T-cell (primary cell): ENCODE results near the gene ASIC3. TPM values are rescaled to one million over a fixed set of nuclear protein-coding genes. Genes with fewer than 3 reads are reported as not detected.

ENCODE experiments used
- ATAC-seq, 4 experiments: fragments of 200-7000 bp in 3 of 4; fragments of 150-1000 bp in 1 of 4; cut with Tn5 transposase; replicated peaks in 1 of 4; 1 replicate in 3 of 4; 2 replicates in 1 of 4; pipeline ENCODE4 v1.10.0; 2021; ENCODE audit warnings: moderate library complexity in 3 of 4, mild to moderate bottlenecking in 2 of 4, moderate number of reproducible peaks in 1 of 4
- CTCF ChIA-PET, 2 donors: fragments of 300-600 bp; sonication (Branson Sonifier 250); formaldehyde crosslinking; loops; one replicate each; lab custom pipeline; 2022; ENCODE audit warnings: antibody characterized with exemption in 2 of 2; lab: Charles Lee
- POLR2A ChIA-PET, 2 donors: fragments of 300-600 bp; sonication (Branson Sonifier 250); formaldehyde crosslinking; loops; one replicate each; lab custom pipeline; 2022; ENCODE audit warnings: antibody characterized with exemption in 2 of 2; lab: Charles Lee
- DNase-seq, 35 experiments: peaks; one replicate each; pipeline versions ENCODE4 v3.0.0 to v3.0.0-alpha.2; 2013 to 2023
- H3K27ac ChIP-seq: one replicate; pipeline ENCODE4 v1.5.1; 2013; ENCODE audit warnings: low read length
- H3K27me3 ChIP-seq, 2 experiments: replicated peaks in 1 of 2; 1 replicate in 1 of 2; 2 replicates in 1 of 2; pipeline versions ENCODE4 v1.6.1 to v1.7.0; 2013; ENCODE audit warnings: low read length in 1 of 2, mixed read lengths in 1 of 2; ENCODE audit not compliant: control insufficient read depth in 2 of 2, insufficient read depth in 2 of 2; ENCODE audit errors: extremely low read depth in 1 of 2
- H3K36me3 ChIP-seq, 2 donors: 1 replicate in 1 of 2; 2 replicates in 1 of 2; pipeline versions ENCODE4 v1.6.1 to v1.7.0; 2013; ENCODE audit warnings: low read length in 1 of 2; ENCODE audit not compliant: control insufficient read depth in 2 of 2, insufficient read depth in 1 of 2; ENCODE audit errors: extremely low read depth in 1 of 2
- H3K4me1 ChIP-seq, 2 experiments: 1 replicate in 1 of 2; 2 replicates in 1 of 2; pipeline versions ENCODE4 v1.6.1 to v1.7.0; 2013; ENCODE audit warnings: low read length in 2 of 2, mixed read lengths in 1 of 2; ENCODE audit not compliant: insufficient read depth in 2 of 2, control insufficient read depth in 1 of 2; ENCODE audit errors: extremely low read depth in 1 of 2
- H3K4me3 ChIP-seq, 2 donors: 1 replicate in 1 of 2; 2 replicates in 1 of 2; pipeline versions ENCODE4 v1.5.1 to v1.7.0; 2013; ENCODE audit warnings: mild to moderate bottlenecking in 2 of 2, low read length in 1 of 2, moderate library complexity in 1 of 2; ENCODE audit not compliant: control insufficient read depth in 1 of 2; ENCODE audit errors: extremely low read depth in 1 of 2
- H3K9me3 ChIP-seq: 2 replicates; pipeline ENCODE4 v1.7.0; 2013
- H3K27ac Mint-ChIP-seq, 2 donors: one replicate each; pipeline ENCODE4 v1.8.0; 2020 to 2021; ENCODE audit warnings: mild to moderate bottlenecking in 2 of 2, mixed read lengths in 2 of 2
- H3K27me3 Mint-ChIP-seq, 2 donors: one replicate each; pipeline ENCODE4 v1.8.0; 2021 to 2022; ENCODE audit warnings: mixed read lengths in 2 of 2
- H3K36me3 Mint-ChIP-seq: one replicate; pipeline ENCODE4 v1.8.0; 2021; ENCODE audit warnings: mixed read lengths
- H3K4me1 Mint-ChIP-seq, 3 donors: one replicate each; pipeline ENCODE4 v1.8.0; 2020 to 2022; ENCODE audit warnings: mixed read lengths in 3 of 3, mild to moderate bottlenecking in 1 of 3
- H3K4me3 Mint-ChIP-seq, 3 donors: one replicate each; pipeline ENCODE4 v1.8.0; 2020 to 2022; ENCODE audit warnings: mild to moderate bottlenecking in 3 of 3, mixed read lengths in 3 of 3, moderate library complexity in 3 of 3
- H3K9me3 Mint-ChIP-seq, 3 donors: one replicate each; pipeline ENCODE4 v1.8.0; 2020 to 2022; ENCODE audit warnings: mixed read lengths in 3 of 3
- WGBS: methylation state at CpG from one replicate; pipeline ENCODE4 v1.1.5; 2013; ENCODE audit warnings: missing lambda C conversion rate; ENCODE audit not compliant: insufficient coverage; 5-methylcytosine and 5-hydroxymethylcytosine counted together
- total RNA-seq, 35 experiments: library from RNA in 6 of 35; stranded (reverse) in 6 of 35; fragments of 120-200 nt in 1 of 35; gene quantifications; one replicate each; pipeline versions ENCODE4 v1.2.1 to v1.2.4 and lab custom pipeline; 2013 to 2026

ASIC3 gene
- total RNA-seq (10 to 100 TPM in 4 of 5 donors, 1 to 10 TPM in 1; 9.8 to 16.0 (median 11.9) TPM), total RNA-seq (lab: John Stamatoyannopoulos, UW) (0.49 to 4.8 (median 2.3) reads per million in 29 experiments)
- 1.9 TPM for total RNA-seq (2013)

- peaks cover 8 to 12% (median 9%) of the 10 kb centered on the region in 3 donors for H3K4me1 Mint-ChIP-seq
Observed at GRCh38 chr7:151047976-151048815, at the start of gene ASIC3. Gene ASIC3 (plus strand): TSS chr7:151048531. CDS start chr7:151048886, 355 bp downstream.

GRCh38 chr7:150999001-150999400 is 49.3 kb upstream of the ASIC3 start:
- no peak overlapping the region for H3K27ac ChIP-seq
- H3K4me3 ChIP-seq: no peak overlapping the region
- WGBS: 96% methylated on average over 9 of the region's 12 CpGs
- Mint-ChIP-seq H3K27ac (no peak overlapping the region), H3K4me1 (peaks cover 34 to 47% (median 40%) of the 10 kb centered on the region in 3 donors), H3K9me3 (no peaks in the 10 kb centered on the region), H3K36me3 (no peaks in the 10 kb centered on the region), H3K4me3 (peak overlapping the region in 1 of 3 donors; percentile 52), H3K27me3 (peaks cover 0 to 4% of the 10 kb centered on the region in 2 donors)
- ATAC-seq (no peak), DNase-seq (no peak)
- POLR2A ChIA-PET: interaction anchor here in 1 of 2 donors (0.6 kb wide), 1 partner anchor 54 kb away, joined by 4 read pairs; no protein-coding TSS in a partner anchor
- H3K9me3 ChIP-seq: no peaks in the 10 kb centered on the region
- H3K27me3 ChIP-seq: peaks cover 0 to 29% of the 10 kb centered on the region in 2 experiments
- peaks cover 23 to 64% of the 10 kb centered on the region in 2 experiments for H3K4me1 ChIP-seq
- H3K36me3 ChIP-seq: peaks cover 0 to 4% of the 10 kb centered on the region in 2 donors
- CTCF ChIA-PET: interaction anchor here in 1 of 2 donors (0.6 kb wide), 1 partner anchor 20 kb away, joined by 5 read pairs; no protein-coding TSS in a partner anchor

More at GRCh38 chr7:151047976-151048815, at the start of gene ASIC3:
- no peak within 1 kb of the TSS for H3K27ac Mint-ChIP-seq
- CTCF ChIA-PET: no interaction called here
- Histone ChIP-seq H3K36me3 (peaks cover 0 to 8% of the 10 kb centered on the region in 2 donors), H3K27me3 (peaks cover 0 to 19% of the 10 kb centered on the region in 2 experiments), H3K9me3 (no peaks in the 10 kb centered on the region), H3K4me3 (no peak within 1 kb of the TSS), H3K4me1 (peaks cover 0 to 19% of the 10 kb centered on the region in 2 experiments), H3K27ac (no peak within 1 kb of the TSS)
- POLR2A ChIA-PET: no interaction called here
- peaks cover 9% of the 10 kb centered on the region for H3K36me3 Mint-ChIP-seq
- DNase-seq: no peak
- H3K4me3 Mint-ChIP-seq: no peak within 1 kb of the TSS
- WGBS: 93% methylated on average over 22 of the region's 22 CpGs
- H3K27me3 Mint-ChIP-seq: peaks cover 0 to 4% of the 10 kb centered on the region in 2 donors
- H3K9me3 Mint-ChIP-seq: no peaks in the 10 kb centered on the region
- ATAC-seq: no peak

DNA sequence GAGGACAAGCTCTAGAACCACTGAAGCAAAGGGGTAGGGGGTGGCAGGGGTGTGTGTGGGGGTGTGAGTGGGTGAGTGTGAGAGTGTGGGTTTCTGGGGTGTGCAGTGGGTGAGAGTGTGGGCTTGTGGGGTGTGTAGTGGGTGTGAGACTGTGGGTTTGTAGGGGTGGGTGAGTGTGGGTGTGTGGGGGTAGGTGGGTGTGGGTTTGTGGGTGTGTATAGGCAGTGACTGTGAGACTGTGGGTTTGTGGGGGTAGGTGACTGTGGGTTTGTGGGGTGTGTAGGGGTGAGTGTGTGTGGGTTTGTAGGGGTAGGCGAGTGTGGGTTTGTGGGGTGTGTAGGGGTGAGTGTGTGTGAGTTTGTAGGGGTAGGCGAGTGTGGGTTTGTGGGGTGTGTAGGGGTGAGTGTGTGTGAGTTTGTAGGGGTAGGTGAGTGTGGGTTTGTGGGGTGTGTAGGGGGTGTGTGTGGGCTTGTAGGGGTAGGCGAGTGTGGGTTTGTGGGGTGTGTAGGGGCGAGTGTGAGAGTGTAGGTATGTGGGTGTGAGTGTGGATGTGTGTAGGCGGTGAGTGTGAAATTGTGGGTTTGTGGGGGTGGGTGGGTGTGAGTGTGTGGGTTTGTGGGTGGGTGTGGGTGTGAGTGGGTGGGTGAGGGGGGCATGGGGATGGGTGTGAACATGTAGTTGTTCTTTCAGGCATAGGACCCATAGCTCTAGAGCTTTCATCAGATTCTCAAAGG is 48.7 kb upstream of the ASIC3 start:
- H3K27me3 Mint-ChIP-seq: peaks cover 0 to 4% of the 10 kb centered on the region in 2 donors
- peak overlapping the region; percentile 29 for H3K27ac ChIP-seq
- DNase-seq: no peak
- WGBS: 25% methylated on average over 3 of the region's 5 CpGs
- POLR2A ChIA-PET: interaction anchor here in 1 of 2 donors (0.6 kb wide), 1 partner anchor 54 kb away, joined by 4 read pairs; no protein-coding TSS in a partner anchor
- H3K27ac Mint-ChIP-seq: no peak overlapping the region
- no peaks in the 10 kb centered on the region for H3K9me3 ChIP-seq
- ATAC-seq: peak in 1 of 4 experiments; percentile 33
- H3K4me3 Mint-ChIP-seq: peak overlapping the region in 1 of 3 donors; percentile 52
- CTCF ChIA-PET: interaction anchor here (0.6 to 0.9 kb wide), 3 partner anchors 19 to 20 kb away, joined by 3 to 5 read pairs (median 3); no protein-coding TSS in a partner anchor
- no peak overlapping the region for H3K4me3 ChIP-seq
- peaks cover 0 to 4% of the 10 kb centered on the region in 2 donors for H3K36me3 ChIP-seq
- no peaks in the 10 kb centered on the region for H3K36me3 Mint-ChIP-seq
- no peaks in the 10 kb centered on the region for H3K9me3 Mint-ChIP-seq
- H3K4me1 Mint-ChIP-seq: peaks cover 29 to 42% (median 34%) of the 10 kb centered on the region in 3 donors
- H3K27me3 ChIP-seq: peaks cover 0 to 29% of the 10 kb centered on the region in 2 experiments
- peaks cover 21 to 57% of the 10 kb centered on the region in 2 experiments for H3K4me1 ChIP-seq

GRCh38 chr7:151000897-151001495 is 47.3 kb upstream of the ASIC3 start:
- H3K4me1 ChIP-seq: peaks cover 17 to 50% of the 10 kb centered on the region in 2 experiments
- peaks cover 0 to 27% of the 10 kb centered on the region in 2 experiments for H3K27me3 ChIP-seq
- Mint-ChIP-seq H3K4me3 (no peak overlapping the region), H3K4me1 (peaks cover 23 to 45% (median 28%) of the 10 kb centered on the region in 3 donors), H3K27me3 (peaks cover 0 to 4% of the 10 kb centered on the region in 2 donors), H3K9me3 (no peaks in the 10 kb centered on the region), H3K27ac (no peak overlapping the region), H3K36me3 (no peaks in the 10 kb centered on the region)
- ChIA-PET CTCF (no interaction called here), POLR2A (no interaction called here)
- DNase-seq: no peak
- no peaks in the 10 kb centered on the region for H3K9me3 ChIP-seq
- no peak overlapping the region for H3K27ac ChIP-seq
- ATAC-seq: no peak
- no peak overlapping the region for H3K4me3 ChIP-seq
- 90% methylated on average over 10 of the region's 13 CpGs for WGBS
- peaks cover 0 to 4% of the 10 kb centered on the region in 2 donors for H3K36me3 ChIP-seq

DNA sequence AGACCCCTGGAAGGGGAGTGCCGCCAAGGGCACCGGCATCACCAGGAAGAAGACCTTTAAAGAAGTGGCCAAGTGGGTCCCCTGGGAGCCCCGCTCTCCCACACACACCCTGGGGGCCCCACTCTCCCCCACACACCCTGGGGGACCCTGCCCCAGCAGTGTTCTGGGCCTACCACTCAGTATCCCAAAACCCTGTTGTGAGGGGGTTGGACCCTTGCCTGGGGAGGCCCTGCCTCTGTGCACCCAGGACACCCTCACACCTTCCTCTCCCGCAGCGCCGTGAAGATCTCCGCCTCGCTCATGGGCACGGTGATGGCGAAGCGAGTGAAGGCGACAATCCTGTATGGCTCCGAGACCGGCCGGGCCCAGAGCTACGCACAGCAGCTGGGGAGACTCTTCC is 46.8 kb upstream of the ASIC3 start:
- Mint-ChIP-seq H3K36me3 (no peaks in the 10 kb centered on the region), H3K27ac (no peak overlapping the region), H3K27me3 (peaks cover 0 to 4% of the 10 kb centered on the region in 2 donors), H3K4me3 (no peak overlapping the region), H3K9me3 (no peaks in the 10 kb centered on the region), H3K4me1 (peaks cover 24 to 48% (median 34%) of the 10 kb centered on the region in 3 donors)
- Histone ChIP-seq H3K4me1 (peaks cover 17 to 48% of the 10 kb centered on the region in 2 experiments), H3K27me3 (peaks cover 0 to 23% of the 10 kb centered on the region in 2 experiments), H3K36me3 (peaks cover 0 to 4% of the 10 kb centered on the region in 2 donors), H3K27ac (no peak overlapping the region), H3K9me3 (no peaks in the 10 kb centered on the region), H3K4me3 (no peak overlapping the region)
- POLR2A ChIA-PET: no interaction called here
- CTCF ChIA-PET: no interaction called here
- no peak for ATAC-seq
- no peak for DNase-seq
- WGBS: over 99% methylated on average over 11 of the region's 16 CpGs
